Measurements from ENCODE around the gene WDR70.

Gene WDR70

GRCh38 chr5:37492778-37493555, 113.8 kb downstream of the WDR70 start:
- TF ChIP-seq CTCF (IDR thresholded peaks at IDR 0.05; ENCODE audit: insufficient read depth, low read length, poor library complexity, severe bottlenecking) = no peak
- no peaks in the 10 kb centered on the region; the same call in 1 of the 2 replicates for H3K36me3 ChIP-seq (ENCODE audit: control insufficient read depth, insufficient read depth, low read length)
- DNase-seq (ENCODE audit: extremely low read depth, insufficient read length) = no peak
- H3K27me3 ChIP-seq (replicated peaks; ENCODE audit: control insufficient read depth, insufficient read depth, low read length) = no peaks in the 10 kb centered on the region
- no peak overlapping the region for H3K4me3 ChIP-seq (replicated peaks; ENCODE audit: low read depth, low read length)

- Histone ChIP-seq H3K4me3 (replicated peaks; ENCODE audit: low read depth, low read length) (no peak overlapping the region), H3K27me3 (replicated peaks; ENCODE audit: control insufficient read depth, insufficient read depth, low read length) (no peaks in the 10 kb centered on the region), H3K36me3 (ENCODE audit: control insufficient read depth, insufficient read depth, low read length) (no peaks in the 10 kb centered on the region; the same call in 1 of the 2 replicates)
- TF ChIP-seq CTCF (IDR thresholded peaks at IDR 0.05; ENCODE audit: insufficient read depth, low read length, poor library complexity, severe bottlenecking) = no peak
- no peak for DNase-seq (ENCODE audit: extremely low read depth, insufficient read length)
These were observed 115.6 kb downstream of the WDR70 start for GRCh38 chr5:37494756-37495155.

GRCh38 chr5:37495210-37495609, 116.1 kb downstream of the WDR70 start:
- no peaks in the 10 kb centered on the region for H3K27me3 ChIP-seq (replicated peaks; ENCODE audit: control insufficient read depth, insufficient read depth, low read length)
- TF ChIP-seq CTCF (IDR thresholded peaks at IDR 0.05; ENCODE audit: insufficient read depth, low read length, poor library complexity, severe bottlenecking) = no peak
- H3K4me3 ChIP-seq (replicated peaks; ENCODE audit: low read depth, low read length) = no peak overlapping the region
- H3K36me3 ChIP-seq (ENCODE audit: control insufficient read depth, insufficient read depth, low read length) = no peaks in the 10 kb centered on the region; the same call in 1 of the 2 replicates
- DNase-seq (ENCODE audit: extremely low read depth, insufficient read length) = no peak

- H3K36me3 ChIP-seq (ENCODE audit: control insufficient read depth, insufficient read depth, low read length) = no peaks in the 10 kb centered on the region
- no peak for TF ChIP-seq CTCF (IDR thresholded peaks at IDR 0.05; ENCODE audit: insufficient read depth, low read length, poor library complexity, severe bottlenecking)
- H3K4me3 ChIP-seq (replicated peaks; ENCODE audit: low read depth, low read length) = no peak overlapping the region
- DNase-seq (ENCODE audit: extremely low read depth, insufficient read length) = no peak
- H3K27me3 ChIP-seq (replicated peaks; ENCODE audit: control insufficient read depth, insufficient read depth, low read length) = no peaks in the 10 kb centered on the region
These were observed 116.7 kb downstream of the WDR70 start for GRCh38 chr5:37495668-37496347.

- DNase-seq (ENCODE audit: extremely low read depth, insufficient read length) = no peak
- Histone ChIP-seq H3K27me3 (replicated peaks; ENCODE audit: control insufficient read depth, insufficient read depth, low read length) (no peaks in the 10 kb centered on the region), H3K4me3 (replicated peaks; ENCODE audit: low read depth, low read length) (no peak overlapping the region), H3K36me3 (ENCODE audit: control insufficient read depth, insufficient read depth, low read length) (no peaks in the 10 kb centered on the region)
- no peak for TF ChIP-seq CTCF (IDR thresholded peaks at IDR 0.05; ENCODE audit: insufficient read depth, low read length, poor library complexity, severe bottlenecking)
These were observed 117.9 kb downstream of the WDR70 start for GRCh38 chr5:37496902-37497445.
